Hepatocyte (in vitro differentiated cells): Measurements from ENCODE around the gene AGMAT. TPM values are rescaled to one million over a fixed set of nuclear protein-coding genes. Genes with fewer than 3 reads are reported as not detected.

Experiments
- DNase-seq: peaks from one replicate; pipeline ENCODE4 v3.0.0-alpha.2; 2016; ENCODE audit warnings: low spot score
- H2AFZ ChIP-seq: fragments of 200-600 bp; sonication (generic); 2 replicates; pipeline ENCODE4 v1.6.0; 2016; ENCODE audit warnings: antibody characterized with exemption, mild to moderate bottlenecking
- H3K27ac ChIP-seq: fragments of 200-600 bp; sonication (generic); 2 replicates; pipeline ENCODE4 v1.5.1; 2016; ENCODE audit warnings: mild to moderate bottlenecking
- H3K27me3 ChIP-seq: fragments of 200-600 bp; sonication (generic); 2 replicates; pipeline ENCODE4 v1.6.1; 2016
- H3K36me3 ChIP-seq: fragments of 200-600 bp; sonication (generic); replicated peaks from 2 replicates; pipeline ENCODE4 v1.5.1; 2016; ENCODE audit warnings: low read depth; ENCODE audit not compliant: insufficient read depth
- H3K4me1 ChIP-seq: fragments of 200-600 bp; sonication (generic); 2 replicates; pipeline ENCODE4 v1.5.1; 2016; ENCODE audit warnings: mild to moderate bottlenecking, moderate library complexity; ENCODE audit not compliant: insufficient read depth
- H3K4me2 ChIP-seq: fragments of 200-600 bp; sonication (generic); 2 replicates; pipeline ENCODE4 v1.6.0; 2016
- H3K4me3 ChIP-seq: fragments of 200-600 bp; sonication (generic); 2 replicates; pipeline ENCODE4 v1.5.1; 2016; ENCODE audit warnings: mild to moderate bottlenecking
- H3K79me2 ChIP-seq: fragments of 200-600 bp; sonication (generic); 2 replicates; pipeline ENCODE4 v1.6.0; 2017; ENCODE audit warnings: mild to moderate bottlenecking
- H3K9me2 ChIP-seq: fragments of 200-600 bp; sonication (generic); replicated peaks from 2 replicates; pipeline ENCODE4 v1.6.0; 2017; ENCODE audit warnings: mild to moderate bottlenecking; ENCODE audit not compliant: insufficient read depth
- H3K9me3 ChIP-seq: fragments of 200-600 bp; sonication (generic); 2 replicates; pipeline ENCODE4 v1.5.1; 2016; ENCODE audit warnings: low read depth, mild to moderate bottlenecking
- H4K20me1 ChIP-seq: fragments of 200-600 bp; sonication (generic); 2 replicates; pipeline ENCODE4 v1.6.0; 2016; ENCODE audit warnings: mild to moderate bottlenecking; ENCODE audit not compliant: insufficient read depth, poor library complexity, severe bottlenecking
- EZH2 ChIP-seq: fragments of 200-600 bp; sonication (generic); IDR thresholded peaks from 2 replicates; pipeline ENCODE4 v1.6.1; 2016; ENCODE audit warnings: antibody characterized with exemption, mild to moderate bottlenecking, borderline replicate concordance
- EZH2phosphoT487 ChIP-seq: fragments of 200-600 bp; sonication (generic); IDR thresholded peaks from one replicate; pipeline ENCODE4 v1.6.1; 2018; ENCODE audit warnings: antibody characterized with exemption, mild to moderate bottlenecking, low read depth, moderate library complexity; ENCODE audit not compliant: unreplicated experiment, severe bottlenecking
- WGBS: methylation state at CpG from one replicate; pipeline ENCODE4 v1.1.6; 2016; ENCODE audit warnings: low lambda C conversion rate; ENCODE audit errors: missing lambda C conversion rate; 5-methylcytosine and 5-hydroxymethylcytosine counted together
- polyA plus RNA-seq: library from polyadenylated mRNA; unstranded; fragments of >200 nt; fragmentation: Nextera tagmentation; extraction: Ambion mirVana; gene quantifications from 2 replicates; pipeline ENCODE4 v1.2.1, GENCODE V29; 2016
- total RNA-seq: library from RNA; depleted of rRNA; stranded (reverse); fragments of >200 nt; gene quantifications from 2 replicates; pipeline ENCODE4 v1.2.3, GENCODE V29; 2014
- TF ChIP-seq, protein P1 (sequence below): fragments of 200-600 bp; sonication (generic); IDR thresholded peaks from 2 replicates; pipeline ENCODE4 v1.5.1; 2016; ENCODE audit warnings: antibody characterized with exemption, mild to moderate bottlenecking; ENCODE audit not compliant: poor library complexity

AGMAT gene
- total and polyA plus RNA-seq, 2 experiments from 2014 or later = 28.7 to 42.9 TPM

GRCh38 chr1:15526021-15526489 lies 58.8 kb downstream of the AGMAT start:
- Histone ChIP-seq H3K36me3 (no peaks in the 10 kb centered on the region), H3K9me3 (no peaks in the 10 kb centered on the region), H3K9me2 (no peaks in the 10 kb centered on the region), H2AFZ (peak overlapping the region; percentile 21), H3K4me3 (peak overlapping the region; percentile 1), H3K27ac (peak overlapping the region; percentile 90), H3K27me3 (no peaks in the 10 kb centered on the region), H3K4me2 (peak overlapping the region; percentile 73), H3K4me1 (peaks cover 11% of the 10 kb centered on the region), H4K20me1 (no peaks in the 10 kb centered on the region), H3K79me2 (peaks cover 50% of the 10 kb centered on the region)
- TF ChIP-seq, protein P1, sequence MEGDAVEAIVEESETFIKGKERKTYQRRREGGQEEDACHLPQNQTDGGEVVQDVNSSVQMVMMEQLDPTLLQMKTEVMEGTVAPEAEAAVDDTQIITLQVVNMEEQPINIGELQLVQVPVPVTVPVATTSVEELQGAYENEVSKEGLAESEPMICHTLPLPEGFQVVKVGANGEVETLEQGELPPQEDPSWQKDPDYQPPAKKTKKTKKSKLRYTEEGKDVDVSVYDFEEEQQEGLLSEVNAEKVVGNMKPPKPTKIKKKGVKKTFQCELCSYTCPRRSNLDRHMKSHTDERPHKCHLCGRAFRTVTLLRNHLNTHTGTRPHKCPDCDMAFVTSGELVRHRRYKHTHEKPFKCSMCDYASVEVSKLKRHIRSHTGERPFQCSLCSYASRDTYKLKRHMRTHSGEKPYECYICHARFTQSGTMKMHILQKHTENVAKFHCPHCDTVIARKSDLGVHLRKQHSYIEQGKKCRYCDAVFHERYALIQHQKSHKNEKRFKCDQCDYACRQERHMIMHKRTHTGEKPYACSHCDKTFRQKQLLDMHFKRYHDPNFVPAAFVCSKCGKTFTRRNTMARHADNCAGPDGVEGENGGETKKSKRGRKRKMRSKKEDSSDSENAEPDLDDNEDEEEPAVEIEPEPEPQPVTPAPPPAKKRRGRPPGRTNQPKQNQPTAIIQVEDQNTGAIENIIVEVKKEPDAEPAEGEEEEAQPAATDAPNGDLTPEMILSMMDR = no peak
- TF ChIP-seq EZH2phosphoT487 (no peak), EZH2 (no peak)
- WGBS = 2% methylated on average over 9 of the region's 9 CpGs
- DNase-seq = peak; percentile 57

DNA sequence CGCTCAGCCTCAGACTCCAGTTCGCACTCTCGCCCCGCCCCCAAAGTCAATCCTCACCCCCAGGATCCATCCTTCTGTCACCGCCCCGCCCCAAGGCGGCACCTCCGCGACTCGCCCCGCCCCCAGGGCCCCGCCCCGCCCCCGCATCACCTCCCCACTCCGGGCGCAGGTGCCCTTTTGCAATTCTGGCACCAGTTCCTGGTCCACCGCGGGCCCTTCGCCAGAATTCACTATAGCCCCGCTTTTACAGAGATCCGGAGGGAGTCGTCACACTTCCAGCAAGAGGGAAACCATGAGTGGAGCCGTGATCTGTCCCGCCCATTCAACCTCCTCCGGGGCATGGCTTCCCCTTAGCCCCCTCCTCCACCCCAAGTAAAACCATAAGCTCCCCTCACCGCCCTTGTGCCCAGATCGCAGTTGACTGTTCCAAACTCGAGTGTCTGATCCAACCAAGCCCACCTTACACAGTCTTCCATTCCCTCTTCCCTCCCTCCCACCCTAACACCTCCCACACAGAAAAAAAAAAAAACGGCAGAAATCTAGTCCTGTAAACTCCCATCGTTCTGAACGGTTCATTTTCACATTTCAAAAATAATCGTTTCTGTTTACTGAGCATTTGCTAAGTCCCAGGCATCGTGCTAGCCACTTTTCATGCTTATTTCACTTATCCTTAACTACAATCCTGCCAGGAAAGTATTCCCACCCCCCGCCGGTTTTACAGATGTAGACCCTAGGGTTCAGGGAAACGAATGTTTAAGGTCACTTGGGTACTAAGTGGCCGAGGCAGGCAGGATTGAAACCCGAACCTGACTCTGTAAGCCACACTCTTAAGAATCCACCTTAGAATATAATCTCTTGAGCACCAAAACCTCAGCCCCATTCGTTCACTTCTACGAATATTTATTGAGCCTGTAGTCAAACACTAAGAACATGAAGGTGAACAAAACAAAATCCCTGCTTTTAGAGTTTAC lies 59.5 kb downstream of the AGMAT start:
- no peak for TF ChIP-seq EZH2
- TF ChIP-seq, protein P1 = no peak
- TF ChIP-seq EZH2phosphoT487 = no peak
- Histone ChIP-seq H3K4me3 (peak overlapping the region; percentile 64), H3K36me3 (no peaks in the 10 kb centered on the region), H3K9me2 (no peaks in the 10 kb centered on the region), H3K27ac (peak overlapping the region; percentile 90), H3K79me2 (peaks cover 54% of the 10 kb centered on the region), H4K20me1 (no peaks in the 10 kb centered on the region), H2AFZ (peak overlapping the region; percentile 21), H3K4me1 (peaks cover 11% of the 10 kb centered on the region), H3K27me3 (no peaks in the 10 kb centered on the region), H3K9me3 (no peaks in the 10 kb centered on the region), H3K4me2 (peak overlapping the region; percentile 73)
- 6% methylated on average over 20 of the region's 40 CpGs for WGBS
- peak; percentile 31 for DNase-seq

DNA sequence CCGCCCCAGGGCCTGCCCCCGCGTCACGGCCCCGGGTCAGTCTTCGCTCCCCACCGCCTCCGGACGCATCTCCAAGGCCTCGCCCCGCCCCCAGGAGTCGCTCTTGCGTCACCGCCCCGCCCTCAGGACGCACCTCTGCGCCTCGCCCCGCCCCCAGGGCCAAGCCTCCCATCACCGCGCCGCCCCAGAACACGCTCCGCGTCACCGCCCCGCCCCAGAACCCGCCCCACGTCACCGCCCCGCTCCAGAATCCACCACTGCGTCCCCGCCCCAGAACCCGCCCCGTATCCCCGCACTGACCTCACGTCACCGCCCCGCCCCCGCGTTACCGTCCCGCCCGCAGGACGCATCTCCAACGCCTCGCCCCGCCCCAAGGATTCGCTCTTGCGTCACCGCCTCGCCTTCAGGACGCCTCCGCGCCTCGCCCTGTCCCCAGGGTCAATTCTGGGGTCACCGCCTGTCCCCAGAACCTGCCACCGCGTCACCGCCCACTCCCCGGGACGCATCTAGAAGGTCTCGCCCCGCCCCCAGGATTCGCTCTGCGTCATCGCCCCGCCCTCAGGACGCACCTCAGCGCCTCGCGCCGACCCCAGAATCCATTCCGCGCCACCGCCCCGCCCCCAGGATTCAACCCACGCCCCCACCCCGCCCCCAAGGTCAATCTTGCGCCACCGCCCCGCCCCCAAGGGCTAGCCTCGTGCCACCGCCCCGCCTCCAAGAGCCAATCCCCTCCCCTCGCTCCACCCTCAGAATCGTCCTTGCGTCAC lies 60.4 kb downstream of the AGMAT start:
- peaks cover 11% of the 10 kb centered on the region for H3K4me1 ChIP-seq
- no peaks in the 10 kb centered on the region for H4K20me1 ChIP-seq
- H3K4me3 ChIP-seq = peak overlapping the region; percentile 48
- no peaks in the 10 kb centered on the region for H3K36me3 ChIP-seq
- TF ChIP-seq EZH2 = no peak
- TF ChIP-seq EZH2phosphoT487 = no peak
- TF ChIP-seq, protein P1 = no peak
- peak overlapping the region; percentile 94 for H3K27ac ChIP-seq
- H3K4me2 ChIP-seq = peak overlapping the region; percentile 72
- H3K79me2 ChIP-seq = peaks cover 52% of the 10 kb centered on the region
- no peaks in the 10 kb centered on the region for H3K9me2 ChIP-seq
- no peaks in the 10 kb centered on the region for H3K9me3 ChIP-seq
- peak; percentile 100 for DNase-seq
- 0% methylated on average over 11 of the region's 88 CpGs for WGBS
- no peaks in the 10 kb centered on the region for H3K27me3 ChIP-seq
- H2AFZ ChIP-seq = no peak overlapping the region
